Panc1 (cell line): Measurements from ENCODE around the gene KMT2B. TPM values are rescaled to one million over a fixed set of nuclear protein-coding genes. Genes with fewer than 3 reads are reported as not detected.

Experiments
- ATAC-seq: fragments of 200-7000 bp; cut with Tn5 transposase; 2 replicates; pipeline ENCODE4 v1.9.1; 2020; ENCODE audit warnings: mild to moderate bottlenecking, moderate library complexity
- BruUV-seq: library from RNA; stranded (reverse); fragments of 400-500 nt; replicated peaks from 2 replicates; lab custom pipeline; 2021; lab: Mats Ljungman, UMichigan
- CTCF ChIA-PET: fragments of 300-600 bp; sonication (Branson Sonifier 250); formaldehyde crosslinking; loops from one replicate; lab custom pipeline; 2022; ENCODE audit warnings: antibody characterized with exemption; lab: Charles Lee
- POLR2A ChIA-PET: fragments of 300-600 bp; sonication (Branson Sonifier 250); formaldehyde crosslinking; loops from one replicate; lab custom pipeline; 2022; ENCODE audit warnings: antibody characterized with exemption; lab: Charles Lee
- DNase-seq: peaks from one replicate; pipeline ENCODE4 v3.0.0-alpha.2; 2010; ENCODE audit warnings: low read depth, low spot score
- H3K27ac ChIP-seq: 2 replicates; pipeline ENCODE4 v1.5.1; 2011; ENCODE audit warnings: mild to moderate bottlenecking, low read length, inconsistent platforms
- H3K27me3 ChIP-seq: fragments of 200-500 bp; sonication (Bioruptor generic); 2 replicates; pipeline ENCODE4 v1.6.0; 2014; ENCODE audit warnings: low read length, inconsistent platforms; ENCODE audit not compliant: control insufficient read depth, insufficient read depth
- H3K36me3 ChIP-seq: fragments of 200-500 bp; sonication (Bioruptor generic); 2 replicates; pipeline ENCODE4 v1.5.1; 2014; ENCODE audit warnings: inconsistent platforms, mild to moderate bottlenecking, low read length, moderate library complexity; ENCODE audit not compliant: control insufficient read depth, insufficient read depth
- H3K4me1 ChIP-seq: 2 replicates; pipeline ENCODE4 v1.5.1; 2011; ENCODE audit warnings: inconsistent platforms, mild to moderate bottlenecking, low read length, moderate library complexity; ENCODE audit not compliant: control insufficient read depth, insufficient read depth
- H3K4me3 ChIP-seq, 2 experiments: 2 replicates each; pipeline ENCODE4 v1.5.1; 2011 to 2012; ENCODE audit warnings: low read depth in 2 of 2, low read length in 2 of 2, mild to moderate bottlenecking in 2 of 2, inconsistent platforms in 1 of 2, moderate library complexity in 1 of 2
- H3K9me3 ChIP-seq: fragments of 200-500 bp; sonication (Bioruptor generic); 2 replicates; pipeline ENCODE4 v1.5.1; 2014; ENCODE audit warnings: low read depth, mild to moderate bottlenecking, inconsistent platforms, low read length, moderate library complexity; ENCODE audit not compliant: control insufficient read depth, insufficient read depth
- POLR2AphosphoS5 ChIP-seq: IDR thresholded peaks from 2 replicates; pipeline ENCODE4 v1.6.1; 2012; ENCODE audit warnings: mild to moderate bottlenecking, low read depth, low read length, moderate library complexity
- REST ChIP-seq, 2 experiments: IDR thresholded peaks; 2 replicates each; pipeline ENCODE4 v1.6.1; 2011 to 2012; ENCODE audit warnings: low read depth in 2 of 2, control low read depth in 1 of 2, low read length in 1 of 2, mild to moderate bottlenecking in 1 of 2, moderate library complexity in 1 of 2; ENCODE audit not compliant: insufficient read depth in 1 of 2
- SIN3A ChIP-seq: IDR thresholded peaks from 2 replicates; pipeline ENCODE4 v1.6.1; 2012; ENCODE audit warnings: low read depth, mild to moderate bottlenecking, low read length, moderate library complexity, borderline replicate concordance; ENCODE audit not compliant: insufficient read depth
- TCF7L2 ChIP-seq: IDR thresholded peaks from 2 replicates; pipeline ENCODE4 v1.6.1; 2011; ENCODE audit warnings: mild to moderate bottlenecking, low read depth, low read length, inconsistent platforms
- in situ Hi-C: cut with HindIII; loops from 2 replicates; pipeline ENCODE4 v1.10.0; 2016; ENCODE audit warnings: low sequenced_read_pairs, low pct_unique_long_range_greater_than_20kb
- intact Hi-C: fragments of 100-400 bp; cut with micrococcal nuclease; formaldehyde crosslinking; loops from one replicate; pipeline ENCODE4 v1.10.0; 2022; ENCODE audit not compliant: unreplicated experiment
- total RNA-seq: library from RNA; stranded (reverse); gene quantifications from one replicate; pipeline ENCODE4 v1.2.1, GENCODE V29; 2021; ENCODE audit not compliant: unreplicated experiment
- TF ChIP-seq, protein P1 (sequence below): fragments of 450-650 bp; IDR thresholded peaks from 2 replicates; pipeline ENCODE4 v1.5.1; 2017; ENCODE audit warnings: mild to moderate bottlenecking

Gene KMT2B
- total RNA-seq, 1 experiment from 2014 or later, result 68.8 TPM

DNA sequence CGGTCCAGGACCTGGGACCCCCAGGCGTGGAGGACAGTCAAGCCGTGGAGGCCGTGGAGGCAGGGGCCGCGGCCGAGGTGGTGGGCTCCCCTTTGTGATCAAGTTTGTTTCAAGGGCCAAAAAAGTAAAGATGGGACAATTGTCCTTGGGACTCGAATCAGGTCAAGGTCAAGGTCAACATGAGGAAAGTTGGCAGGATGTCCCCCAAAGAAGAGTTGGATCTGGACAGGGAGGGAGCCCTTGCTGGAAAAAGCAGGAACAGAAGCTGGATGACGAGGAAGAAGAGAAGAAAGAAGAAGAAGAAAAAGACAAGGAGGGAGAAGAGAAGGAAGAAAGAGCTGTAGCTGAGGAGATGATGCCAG is 2.3 kb downstream of the KMT2B start:
- no peak overlapping the region for H3K4me3 ChIP-seq
- in situ Hi-C loops, result no loop called here
- H3K36me3 ChIP-seq, result peaks cover 16% of the 10 kb centered on the region; the same call in 1 of the 2 replicates
- H3K27ac ChIP-seq, result no peak overlapping the region
- no peaks in the 10 kb centered on the region for H3K9me3 ChIP-seq
- TF ChIP-seq POLR2AphosphoS5, result no peak
- TF ChIP-seq TCF7L2, result no peak
- no peaks in the 10 kb centered on the region for H3K27me3 ChIP-seq
- ChIA-PET POLR2A (no interaction called here), CTCF (interaction anchor here (0.5 kb wide), 1 partner anchor 23 kb away, joined by 8 read pairs; no protein-coding TSS in a partner anchor)
- BruUV-seq, result no TSS peak
- intact Hi-C loops, result no loop called here
- DNase-seq (no peak), ATAC-seq (no peak)
- H3K4me1 ChIP-seq, result peaks cover 16% of the 10 kb centered on the region

GRCh38 chr19:35720648-35721047 is 2.8 kb downstream of the KMT2B start:
- H3K9me3 ChIP-seq, result no peaks in the 10 kb centered on the region
- peaks cover 18% of the 10 kb centered on the region; the same call in 1 of the 2 replicates for H3K36me3 ChIP-seq
- no TSS peak for BruUV-seq
- H3K4me3 ChIP-seq, result no peak overlapping the region
- in situ Hi-C loops (no loop called here), intact Hi-C loops (no loop called here)
- H3K27ac ChIP-seq, result no peak overlapping the region
- TF ChIP-seq POLR2AphosphoS5 (no peak), SIN3A (no peak), TCF7L2 (no peak)
- POLR2A ChIA-PET, result no interaction called here
- CTCF ChIA-PET, result interaction anchor here (0.5 kb wide), 1 partner anchor 23 kb away, joined by 8 read pairs; no protein-coding TSS in a partner anchor
- no peak for ATAC-seq
- H3K4me1 ChIP-seq, result peaks cover 14% of the 10 kb centered on the region
- no peak for DNase-seq
- no peaks in the 10 kb centered on the region for H3K27me3 ChIP-seq

- H3K36me3 ChIP-seq, result peaks cover 26% of the 10 kb centered on the region; the same call in 1 of the 2 replicates
- H3K9me3 ChIP-seq, result no peaks in the 10 kb centered on the region
- no peak overlapping the region for H3K27ac ChIP-seq
- BruUV-seq, result no TSS peak
- H3K27me3 ChIP-seq, result no peaks in the 10 kb centered on the region
- intact Hi-C loops (no loop called here), in situ Hi-C loops (no loop called here)
- DNase-seq (no peak), ATAC-seq (no peak)
- H3K4me1 ChIP-seq, result peaks cover 7% of the 10 kb centered on the region
- H3K4me3 ChIP-seq, result no peak overlapping the region
- POLR2A ChIA-PET, result no interaction called here
- TF ChIP-seq SIN3A (no peak), POLR2AphosphoS5 (no peak), REST (IDR thresholded peaks at IDR 0.05; ENCODE audit: insufficient read depth in 1 of 2, low read depth in 2 of 2, low read length in 1 of 2) (no peak), TCF7L2 (no peak)
- TF ChIP-seq, protein P1, sequence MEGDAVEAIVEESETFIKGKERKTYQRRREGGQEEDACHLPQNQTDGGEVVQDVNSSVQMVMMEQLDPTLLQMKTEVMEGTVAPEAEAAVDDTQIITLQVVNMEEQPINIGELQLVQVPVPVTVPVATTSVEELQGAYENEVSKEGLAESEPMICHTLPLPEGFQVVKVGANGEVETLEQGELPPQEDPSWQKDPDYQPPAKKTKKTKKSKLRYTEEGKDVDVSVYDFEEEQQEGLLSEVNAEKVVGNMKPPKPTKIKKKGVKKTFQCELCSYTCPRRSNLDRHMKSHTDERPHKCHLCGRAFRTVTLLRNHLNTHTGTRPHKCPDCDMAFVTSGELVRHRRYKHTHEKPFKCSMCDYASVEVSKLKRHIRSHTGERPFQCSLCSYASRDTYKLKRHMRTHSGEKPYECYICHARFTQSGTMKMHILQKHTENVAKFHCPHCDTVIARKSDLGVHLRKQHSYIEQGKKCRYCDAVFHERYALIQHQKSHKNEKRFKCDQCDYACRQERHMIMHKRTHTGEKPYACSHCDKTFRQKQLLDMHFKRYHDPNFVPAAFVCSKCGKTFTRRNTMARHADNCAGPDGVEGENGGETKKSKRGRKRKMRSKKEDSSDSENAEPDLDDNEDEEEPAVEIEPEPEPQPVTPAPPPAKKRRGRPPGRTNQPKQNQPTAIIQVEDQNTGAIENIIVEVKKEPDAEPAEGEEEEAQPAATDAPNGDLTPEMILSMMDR, result no peak
- CTCF ChIA-PET, result no interaction called here
These were observed 3.6 kb downstream of the KMT2B start for GRCh38 chr19:35721374-35721773.
